HG03196 (cell line): ENCODE measurements around the gene TOLLIP.
"Not testable (repeated sequence)": the region's sequence is repeated elsewhere in the genome, so short reads cannot be mapped to it uniquely, and the experiment has no call there.

Source experiments
- ATAC-seq: cut with Tn5 transposase; IDR thresholded peaks from one replicate; pipeline ENCODE4 v1.9.1; 2021; ENCODE audit not compliant: unreplicated experiment

Gene TOLLIP

GRCh38 chr11:1251236-1251770 is 58.1 kb downstream of the TOLLIP start:
- ATAC-seq, result no peak

GRCh38 chr11:1250411-1250810 is 59.0 kb downstream of the TOLLIP start:
- not testable (repeated sequence) for ATAC-seq

GRCh38 chr11:1248951-1249350 is 60.5 kb downstream of the TOLLIP start:
- not testable (repeated sequence) for ATAC-seq

GRCh38 chr11:1247026-1247425 is 62.4 kb downstream of the TOLLIP start:
- ATAC-seq, result not testable (repeated sequence)

- ATAC-seq, result not testable (repeated sequence)
Observed at GRCh38 chr11:1246301-1246700, 63.1 kb downstream of the TOLLIP start.

- not testable (repeated sequence) for ATAC-seq
Observed at GRCh38 chr11:1245717-1246116, 63.7 kb downstream of the TOLLIP start.

- not testable (repeated sequence) for ATAC-seq
Observed at GRCh38 chr11:1244557-1244956, 64.9 kb downstream of the TOLLIP start.

GRCh38 chr11:1243521-1243920 is 65.9 kb downstream of the TOLLIP start:
- not testable (repeated sequence) for ATAC-seq

- ATAC-seq, result not testable (repeated sequence)
Observed at GRCh38 chr11:1242751-1243150, 66.7 kb downstream of the TOLLIP start.

GRCh38 chr11:1242289-1242688 is 67.1 kb downstream of the TOLLIP start:
- ATAC-seq, result no peak

- ATAC-seq, result no peak
Observed at GRCh38 chr11:1241706-1242105, 67.7 kb downstream of the TOLLIP start.

- no peak for ATAC-seq
Observed at GRCh38 chr11:1240771-1241170, 68.7 kb downstream of the TOLLIP start.

GRCh38 chr11:1239596-1240205 is 69.7 kb downstream of the TOLLIP start:
- no peak for ATAC-seq

- no peak for ATAC-seq
Observed at GRCh38 chr11:1238767-1239595, 70.5 kb downstream of the TOLLIP start.

GRCh38 chr11:1237851-1238250 is 71.6 kb downstream of the TOLLIP start:
- ATAC-seq, result no peak

- no peak for ATAC-seq
Observed at GRCh38 chr11:1237128-1237580, 72.3 kb downstream of the TOLLIP start.

- ATAC-seq, result no peak
Observed at GRCh38 chr11:1236316-1237127, 72.9 kb downstream of the TOLLIP start.

- no peak for ATAC-seq
Observed at GRCh38 chr11:1235901-1236315, 73.5 kb downstream of the TOLLIP start.

GRCh38 chr11:1235306-1235900 is 74.0 kb downstream of the TOLLIP start:
- no peak for ATAC-seq

GRCh38 chr11:1234771-1235305 is 74.6 kb downstream of the TOLLIP start:
- no peak for ATAC-seq
